Osteoblast (primary cell): ENCODE measurements around the gene TSFM. TPM values are rescaled to one million over a fixed set of nuclear protein-coding genes. Genes with fewer than 3 reads are reported as not detected.

ENCODE experiments used
- DNase-seq: peaks from one replicate; pipeline ENCODE4 v3.0.0; 2011; ENCODE audit warnings: low spot score, mixed read lengths; ENCODE audit not compliant: insufficient read length; ENCODE audit errors: missing footprints
- H2AFZ ChIP-seq: 2 replicates; pipeline ENCODE4 v1.6.0; 2011; ENCODE audit warnings: mild to moderate bottlenecking, low read length
- H3K27ac ChIP-seq: 2 replicates; pipeline ENCODE4 v1.5.1; 2011; ENCODE audit warnings: mild to moderate bottlenecking, low read depth, low read length, moderate library complexity
- H3K27me3 ChIP-seq: 2 replicates; pipeline ENCODE4 v1.6.0; 2012; ENCODE audit warnings: mild to moderate bottlenecking, control low read depth, inconsistent platforms, low read length, moderate library complexity; ENCODE audit not compliant: insufficient read depth
- H3K36me3 ChIP-seq: 2 replicates; pipeline ENCODE4 v1.5.1; 2011; ENCODE audit warnings: mild to moderate bottlenecking, low read length, control low read depth, moderate library complexity; ENCODE audit not compliant: insufficient read depth
- H3K4me1 ChIP-seq: 2 replicates; pipeline ENCODE4 v1.5.1; 2011; ENCODE audit warnings: mild to moderate bottlenecking, low read length, control low read depth, moderate library complexity; ENCODE audit not compliant: insufficient read depth
- H3K4me2 ChIP-seq: 2 replicates; pipeline ENCODE4 v1.6.0; 2011; ENCODE audit warnings: mild to moderate bottlenecking, low read length; ENCODE audit not compliant: insufficient read depth
- H3K4me3 ChIP-seq: fragments of 200-600 bp; sonication (generic); 3 replicates; pipeline ENCODE4 v1.5.1; 2012; ENCODE audit warnings: mild to moderate bottlenecking, low read length, inconsistent platforms; ENCODE audit not compliant: insufficient read depth
- H3K79me2 ChIP-seq: 2 replicates; pipeline ENCODE4 v1.6.0; 2012; ENCODE audit warnings: mild to moderate bottlenecking, low read length, control low read depth, inconsistent platforms; ENCODE audit not compliant: insufficient read depth
- H3K9me3 ChIP-seq: 2 replicates; pipeline ENCODE4 v1.5.1; 2011; ENCODE audit warnings: low read depth, low read length, control low read depth
- H4K20me1 ChIP-seq: 2 replicates; pipeline ENCODE4 v1.6.0; 2012; ENCODE audit warnings: mild to moderate bottlenecking, low read length, control low read depth; ENCODE audit not compliant: insufficient read depth
- total RNA-seq: library from RNA; depleted of rRNA; stranded (reverse); fragments of >200 nt; gene quantifications from 2 replicates; pipeline ENCODE4 v1.2.3, GENCODE V29; 2012
- TF ChIP-seq, protein P1 (sequence below): IDR thresholded peaks from 2 replicates; pipeline ENCODE4 v1.5.1; 2011; ENCODE audit warnings: mild to moderate bottlenecking, low read depth, low read length, moderate library complexity; ENCODE audit errors: extremely low read depth

TSFM gene
- total RNA-seq, 1 donor, result 18.1 TPM

DNA sequence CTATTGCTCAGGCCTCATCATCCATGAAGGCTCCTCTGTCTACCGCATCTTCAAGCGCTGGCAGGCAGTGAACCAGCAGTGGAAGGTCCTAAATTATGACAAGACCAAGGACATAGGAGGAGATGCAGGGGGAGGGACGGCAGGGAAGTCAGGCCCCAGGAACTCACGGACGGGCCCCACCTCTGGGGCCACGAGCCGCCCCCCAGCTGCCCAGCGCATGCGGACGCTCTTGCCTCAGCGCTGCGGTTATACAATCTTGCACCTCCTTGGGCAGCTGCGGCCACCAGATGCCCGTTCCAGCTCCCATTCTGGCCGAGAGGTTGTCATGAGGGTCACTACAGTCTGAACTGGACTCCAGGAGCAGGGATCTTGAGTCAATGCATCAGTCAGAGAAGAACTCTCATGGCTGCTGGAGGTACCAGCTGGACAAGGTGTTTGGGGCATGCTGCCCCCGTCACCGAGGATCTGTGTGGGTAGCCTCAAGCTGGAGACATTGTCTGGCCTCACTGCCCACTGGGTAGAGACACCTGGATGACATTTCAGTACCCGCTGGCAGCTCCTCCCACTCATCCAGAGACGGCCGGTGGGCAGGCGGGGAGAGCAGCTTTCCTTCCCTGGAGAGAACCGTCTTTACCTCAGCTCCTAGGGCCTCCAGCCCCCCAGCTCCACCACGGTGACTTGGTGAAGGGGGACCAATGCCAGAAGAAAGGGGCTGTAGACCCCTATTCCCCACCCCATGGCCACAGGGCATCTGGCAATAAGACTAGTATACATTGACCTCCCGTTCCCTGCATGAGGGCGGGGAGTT is 23.8 kb upstream of the TSFM start:
- Histone ChIP-seq H3K4me1 (no peaks in the 10 kb centered on the region), H3K4me2 (no peak overlapping the region), H3K36me3 (no peaks in the 10 kb centered on the region), H4K20me1 (peaks cover 2% of the 10 kb centered on the region), H3K27me3 (peaks cover 47% of the 10 kb centered on the region), H3K79me2 (no peaks in the 10 kb centered on the region), H3K4me3 (no peak overlapping the region), H3K9me3 (no peaks in the 10 kb centered on the region), H2AFZ (no peak overlapping the region), H3K27ac (no peak overlapping the region)
- TF ChIP-seq, protein P1, sequence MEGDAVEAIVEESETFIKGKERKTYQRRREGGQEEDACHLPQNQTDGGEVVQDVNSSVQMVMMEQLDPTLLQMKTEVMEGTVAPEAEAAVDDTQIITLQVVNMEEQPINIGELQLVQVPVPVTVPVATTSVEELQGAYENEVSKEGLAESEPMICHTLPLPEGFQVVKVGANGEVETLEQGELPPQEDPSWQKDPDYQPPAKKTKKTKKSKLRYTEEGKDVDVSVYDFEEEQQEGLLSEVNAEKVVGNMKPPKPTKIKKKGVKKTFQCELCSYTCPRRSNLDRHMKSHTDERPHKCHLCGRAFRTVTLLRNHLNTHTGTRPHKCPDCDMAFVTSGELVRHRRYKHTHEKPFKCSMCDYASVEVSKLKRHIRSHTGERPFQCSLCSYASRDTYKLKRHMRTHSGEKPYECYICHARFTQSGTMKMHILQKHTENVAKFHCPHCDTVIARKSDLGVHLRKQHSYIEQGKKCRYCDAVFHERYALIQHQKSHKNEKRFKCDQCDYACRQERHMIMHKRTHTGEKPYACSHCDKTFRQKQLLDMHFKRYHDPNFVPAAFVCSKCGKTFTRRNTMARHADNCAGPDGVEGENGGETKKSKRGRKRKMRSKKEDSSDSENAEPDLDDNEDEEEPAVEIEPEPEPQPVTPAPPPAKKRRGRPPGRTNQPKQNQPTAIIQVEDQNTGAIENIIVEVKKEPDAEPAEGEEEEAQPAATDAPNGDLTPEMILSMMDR, result no peak
- DNase-seq, result no peak

DNA sequence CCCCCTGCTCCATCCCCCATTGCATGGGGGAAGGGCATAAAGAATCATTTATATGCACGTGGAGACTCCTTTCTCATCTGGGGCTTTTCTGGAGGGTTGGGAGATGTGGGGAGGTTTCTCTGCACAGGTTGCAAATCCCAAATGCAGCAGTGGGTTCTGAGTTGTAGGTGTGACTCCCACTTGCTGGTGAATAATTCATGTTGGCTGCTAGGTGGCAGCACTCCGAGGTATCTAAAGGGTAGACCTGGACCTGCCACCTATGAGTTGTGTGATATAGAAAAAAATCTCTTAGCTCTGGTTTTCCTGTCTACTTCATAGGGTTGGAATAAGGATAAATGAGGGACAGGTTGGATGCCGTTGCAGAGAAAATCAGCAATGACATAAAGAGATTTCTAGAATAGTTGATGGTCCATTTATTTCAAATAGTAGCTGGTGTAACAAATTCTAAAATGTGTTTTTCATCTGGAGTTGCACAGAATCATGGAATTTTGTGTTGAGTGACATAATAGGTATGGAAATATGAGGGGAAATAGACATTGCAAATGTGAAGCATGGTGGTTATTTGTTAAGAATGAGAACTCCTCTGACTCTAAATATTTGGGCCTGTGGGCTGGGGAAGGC is 23.1 kb upstream of the TSFM start:
- Histone ChIP-seq H3K4me3 (no peak overlapping the region), H3K9me3 (no peaks in the 10 kb centered on the region), H3K4me2 (no peak overlapping the region), H4K20me1 (peaks cover 2% of the 10 kb centered on the region), H3K36me3 (no peaks in the 10 kb centered on the region), H3K27ac (no peak overlapping the region), H3K27me3 (peaks cover 47% of the 10 kb centered on the region), H2AFZ (no peak overlapping the region), H3K79me2 (no peaks in the 10 kb centered on the region), H3K4me1 (no peaks in the 10 kb centered on the region)
- DNase-seq, result peak; percentile 82
- TF ChIP-seq, protein P1, result peak; percentile 41

DNA sequence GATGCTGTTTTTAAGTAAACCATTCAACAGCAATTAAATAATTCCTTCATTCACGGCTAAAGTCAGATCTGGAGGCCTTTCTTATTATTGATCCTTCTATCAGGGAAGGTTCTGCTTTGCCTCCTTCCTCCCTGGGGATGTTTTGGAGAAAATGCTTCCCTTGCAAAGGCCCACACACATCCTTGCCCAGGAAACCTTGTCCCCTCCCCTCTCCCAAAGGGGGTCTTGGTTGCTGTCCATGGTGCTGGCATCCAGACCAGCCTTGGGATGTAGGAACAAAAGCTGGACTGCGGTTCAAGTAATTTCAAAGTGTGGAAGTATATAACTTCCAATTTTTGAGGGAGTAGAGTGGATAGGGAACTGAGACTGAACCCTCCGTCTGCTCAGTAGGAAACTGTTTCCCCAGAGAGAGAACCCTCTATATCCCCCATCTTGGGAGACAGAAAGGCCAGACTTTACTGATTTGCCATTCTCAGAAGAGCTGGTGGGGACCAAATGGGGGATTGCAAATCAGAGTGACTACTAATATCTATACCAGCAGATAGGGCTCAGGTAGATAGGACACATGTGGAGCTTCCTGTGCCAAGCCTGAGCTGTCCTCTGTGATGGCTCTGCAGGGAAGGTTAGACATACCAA is 22.1 kb upstream of the TSFM start:
- H3K4me2 ChIP-seq, result no peak overlapping the region
- no peak overlapping the region for H3K4me3 ChIP-seq
- no peak overlapping the region for H3K27ac ChIP-seq
- TF ChIP-seq, protein P1, result no peak
- no peak overlapping the region for H2AFZ ChIP-seq
- H3K4me1 ChIP-seq, result peaks cover 2% of the 10 kb centered on the region
- H3K27me3 ChIP-seq, result peaks cover 53% of the 10 kb centered on the region
- peak; percentile 78 for DNase-seq
- H4K20me1 ChIP-seq, result peaks cover 2% of the 10 kb centered on the region
- no peaks in the 10 kb centered on the region for H3K36me3 ChIP-seq
- H3K9me3 ChIP-seq, result no peaks in the 10 kb centered on the region
- no peaks in the 10 kb centered on the region for H3K79me2 ChIP-seq
